ENCODE data around the gene PANX3. TPM values are rescaled to one million over a fixed set of nuclear protein-coding genes. Genes with fewer than 3 reads are reported as not detected.

The PANX3 gene
- total and polyA plus RNA-seq, 4 donors, result not detected

GRCh38 chr11:124661553-124661952 lies 50.3 kb downstream of the PANX3 start:
- Histone ChIP-seq H3K9me3 (ENCODE audit: control insufficient read depth in 4 of 4, low read length in 3 of 4) (no peaks in the 10 kb centered on the region), H3K36me3 (ENCODE audit: control insufficient read depth in 4 of 4, insufficient read depth in 3 of 4, low read depth in 1 of 4, low read length in 3 of 4) (peaks cover 0 to 6% (median 2%) of the 10 kb centered on the region in 4 donors), H3K4me3 (ENCODE audit: low read depth in 1 of 3, low read length in 3 of 3) (no peak overlapping the region), H3K9ac (ENCODE audit: low read depth in 1 of 2, low read length in 2 of 2) (no peak overlapping the region), H3K27ac (ENCODE audit: low read depth in 1 of 2, low read length in 2 of 2) (no peak overlapping the region), H3K27me3 (ENCODE audit: control insufficient read depth in 4 of 4, insufficient read depth in 4 of 4, low read length in 3 of 4) (no peaks in the 10 kb centered on the region), H3K4me1 (ENCODE audit: control insufficient read depth in 4 of 4, insufficient read depth in 4 of 4, low read length in 3 of 4) (no peaks in the 10 kb centered on the region)
- TF ChIP-seq RAD21 (IDR thresholded peaks at IDR 0.05) (no peak), GABPA (IDR thresholded peaks at IDR 0.05 in 1 of 2, conservative IDR thresholded peaks at IDR 0.05 in 1 of 2) (no peak), YY1 (IDR thresholded peaks at IDR 0.05) (no peak), ZBTB33 (IDR thresholded peaks at IDR 0.05) (no peak), FOXA1 (IDR thresholded peaks at IDR 0.05) (no peak)
- no peak for DNase-seq (ENCODE audit: low spot score)

GRCh38 chr11:124662106-124662505 lies 50.9 kb downstream of the PANX3 start:
- peaks cover 0 to 6% (median 2%) of the 10 kb centered on the region in 4 donors for H3K36me3 ChIP-seq (ENCODE audit: control insufficient read depth in 4 of 4, insufficient read depth in 3 of 4, low read depth in 1 of 4, low read length in 3 of 4)
- H3K4me3 ChIP-seq (ENCODE audit: low read depth in 1 of 3, low read length in 3 of 3), result no peak overlapping the region
- no peak overlapping the region for H3K9ac ChIP-seq (ENCODE audit: low read depth in 1 of 2, low read length in 2 of 2)
- no peak overlapping the region for H3K27ac ChIP-seq (ENCODE audit: low read depth in 1 of 2, low read length in 2 of 2)
- no peaks in the 10 kb centered on the region for H3K4me1 ChIP-seq (ENCODE audit: control insufficient read depth in 4 of 4, insufficient read depth in 4 of 4, low read length in 3 of 4)
- WGBS, result 91% methylated on average over 4 of the region's 4 CpGs
- DNase-seq (ENCODE audit: low spot score), result no peak
- H3K27me3 ChIP-seq (ENCODE audit: control insufficient read depth in 4 of 4, insufficient read depth in 4 of 4, low read length in 3 of 4), result no peaks in the 10 kb centered on the region
- TF ChIP-seq NR2F2 (IDR thresholded peaks at IDR 0.05) (no peak), REST (IDR thresholded peaks at IDR 0.05) (no peak), FOXA1 (IDR thresholded peaks at IDR 0.05) (no peak), GABPA (IDR thresholded peaks at IDR 0.05 in 1 of 2, conservative IDR thresholded peaks at IDR 0.05 in 1 of 2) (no peak), RXRA (IDR thresholded peaks at IDR 0.05) (no peak), JUND (IDR thresholded peaks at IDR 0.05) (no peak), RAD21 (IDR thresholded peaks at IDR 0.05) (no peak), YY1 (IDR thresholded peaks at IDR 0.05) (no peak), MAX (IDR thresholded peaks at IDR 0.05) (no peak), SP1 (IDR thresholded peaks at IDR 0.05) (no peak), EGR1 (IDR thresholded peaks at IDR 0.05; ENCODE audit: low read depth in 2 of 2) (no peak), FOXA2 (IDR thresholded peaks at IDR 0.05) (no peak), CTCF (IDR thresholded peaks at IDR 0.05; ENCODE audit: low read depth, low read length, missing input control) (no peak), ZBTB33 (IDR thresholded peaks at IDR 0.05) (no peak)
- H3K9me3 ChIP-seq (ENCODE audit: control insufficient read depth in 4 of 4, low read length in 3 of 4), result no peaks in the 10 kb centered on the region

Data from liver (tissue), 9 donors.